K562 (cell line): Measurements from ENCODE around the gene CCNDBP1. TPM values are rescaled to one million over a fixed set of nuclear protein-coding genes. Genes with fewer than 3 reads are reported as not detected.
A peak's percentile ranks its signal among the peaks of the same experiment; 100 is the strongest.

Source experiments
- CHAMP1 ChIP-seq: fragments of 450-650 bp; IDR thresholded peaks from 2 replicates; pipeline ENCODE4 v1.6.1; 2016; ENCODE audit warnings: mild to moderate bottlenecking
- CHD1 ChIP-seq: fragments of 200-600 bp; sonication (generic); IDR thresholded peaks from one replicate; pipeline ENCODE4 v1.6.1; 2012; ENCODE audit warnings: mild to moderate bottlenecking, moderate library complexity, low read length, inconsistent platforms
- ETV1 ChIP-seq: fragments of 450-650 bp; conservative IDR thresholded peaks from 2 replicates; pipeline ENCODE4 v1.6.1; 2016; ENCODE audit warnings: missing genetic modification characterization, control low read depth, low read depth, missing compliant biosample characterization
- HNRNPH1 ChIP-seq: fragments of 200-400 bp; formaldehyde crosslinking; optimal IDR thresholded peaks from 2 replicates; pipeline ENCODE3; 2017; ENCODE audit warnings: low read depth, mild to moderate bottlenecking, low read length, moderate library complexity
- JUNB ChIP-seq: fragments of 450-650 bp; formaldehyde crosslinking; conservative IDR thresholded peaks from 2 replicates; pipeline ENCODE4 v1.4.0; 2020; ENCODE audit warnings: mild to moderate bottlenecking
- KLF1 ChIP-seq: fragments of 450-650 bp; IDR thresholded peaks from 2 replicates; pipeline ENCODE4 v1.6.1; 2016; ENCODE audit warnings: missing genetic modification characterization, missing compliant biosample characterization
- MAFK ChIP-seq: IDR thresholded peaks from 2 replicates; pipeline ENCODE4 v1.6.1; 2011; ENCODE audit warnings: low read length, improper control_type of control experiment
- MECOM ChIP-seq: fragments of 250-450 bp; sonication (Bioruptor Pico); IDR thresholded peaks from 2 replicates; pipeline ENCODE4 v1.8.0; 2022; ENCODE audit warnings: inconsistent platforms
- PML ChIP-seq: IDR thresholded peaks from 2 replicates; pipeline ENCODE4 v1.6.1; 2012; ENCODE audit warnings: low read length, inconsistent platforms
- RBM14 ChIP-seq: fragments of 200-400 bp; formaldehyde crosslinking; IDR thresholded peaks from 2 replicates; pipeline ENCODE4 v1.6.1; 2018; ENCODE audit warnings: low read depth, mild to moderate bottlenecking, low read length, moderate library complexity, borderline replicate concordance; ENCODE audit not compliant: insufficient read depth
- SNRNP70 ChIP-seq: fragments of 200-400 bp; formaldehyde crosslinking; optimal IDR thresholded peaks from 2 replicates; pipeline ENCODE3; 2017; ENCODE audit warnings: low read depth, low read length
- SPI1 ChIP-seq: IDR thresholded peaks from 2 replicates; pipeline ENCODE4 v1.6.1; 2011; ENCODE audit warnings: low read depth, low read length, control low read depth, borderline replicate concordance
- SRSF3 ChIP-seq: fragments of 200-400 bp; formaldehyde crosslinking; IDR thresholded peaks from 2 replicates; pipeline ENCODE4 v1.6.1; 2016; ENCODE audit warnings: mild to moderate bottlenecking, low read length, moderate library complexity; ENCODE audit not compliant: insufficient read depth
- ZFP36 ChIP-seq: fragments of 150-350 bp; IDR thresholded peaks from 2 replicates; pipeline ENCODE4 v1.6.1; 2018; ENCODE audit warnings: low read length, low read depth; ENCODE audit not compliant: partially characterized antibody
- ZFX ChIP-seq: sonication (generic); formaldehyde crosslinking; IDR thresholded peaks from 2 replicates; pipeline ENCODE4 v1.8.0; 2022; ENCODE audit warnings: mild to moderate bottlenecking, missing genetic modification reagents, moderate library complexity
- ZNF395 ChIP-seq: fragments of 200-800 bp; sonication (Bioruptor generic); IDR thresholded peaks from 2 replicates; pipeline ENCODE4 v1.6.1; 2017; ENCODE audit warnings: missing genetic modification characterization, missing compliant biosample characterization
- ZNF639 ChIP-seq, 2 experiments: fragments of 200-800 bp in 1 of 2; sonication (Bioruptor generic) in 1 of 2; sonication (generic) in 1 of 2; formaldehyde crosslinking in 1 of 2; IDR thresholded peaks in 1 of 2; conservative IDR thresholded peaks in 1 of 2; 2 replicates each; pipeline versions ENCODE4 v1.5.0 to v1.6.1; 2016 to 2020; ENCODE audit warnings: missing compliant biosample characterization in 1 of 2, missing genetic modification characterization in 1 of 2, missing genetic modification reagents in 1 of 2
- ZNF740 ChIP-seq, 3 experiments: fragments of 200-800 bp in 1 of 3; sonication (Bioruptor generic) in 1 of 3; sonication (generic) in 1 of 3; formaldehyde crosslinking in 1 of 3; IDR thresholded peaks; 2 replicates each; pipeline versions ENCODE4 v1.6.1 to v1.8.0; 2016 to 2022; ENCODE audit warnings: mild to moderate bottlenecking in 2 of 3, missing compliant biosample characterization in 2 of 3, missing genetic modification characterization in 2 of 3, missing genetic modification reagents in 1 of 3
- polyA plus RNA-seq, 8 experiments: library from polyadenylated mRNA; depleted of rRNA in 4 of 8; stranded (reverse) in 5 of 8; unstranded in 3 of 8; fragments of >200 nt; fragmentation: Nextera tagmentation in 2 of 8; fragmentation: Illumina TruSeq in 1 of 8; extraction: Ambion mirVana in 2 of 8; extraction: Trizol in 1 of 8; gene quantifications; 2 replicates each; pipeline versions ENCODE4 v1.2.1 to v1.2.3, GENCODE V29; 2011 to 2014; ENCODE audit warnings: inconsistent platforms in 1 of 8, missing spikeins in 1 of 8
- total RNA-seq, 7 experiments: library from RNA; depleted of rRNA in 6 of 7; stranded (reverse); fragments of >200 nt in 6 of 7; fragmentation: Illumina TruSeq in 2 of 7; extraction: Trizol in 2 of 7; gene quantifications; 2 replicates each; pipeline versions ENCODE4 v1.2.1 to v1.2.3, GENCODE V29; 2011 to 2021; ENCODE audit warnings: low replicate concordance in 1 of 7
- TF ChIP-seq, protein P1 (sequence below): fragments of 450-650 bp; IDR thresholded peaks from 2 replicates; pipeline ENCODE4 v1.7.1; 2018; ENCODE audit warnings: mild to moderate bottlenecking, low read depth; ENCODE audit not compliant: partially characterized antibody

The CCNDBP1 gene
- total and polyA plus RNA-seq, 9 of the 15 experiments (the other 6 are each of a cell fraction or from before 2014, with no cell fraction given): 37.0 to 111 (median 55.5) TPM

DNA sequence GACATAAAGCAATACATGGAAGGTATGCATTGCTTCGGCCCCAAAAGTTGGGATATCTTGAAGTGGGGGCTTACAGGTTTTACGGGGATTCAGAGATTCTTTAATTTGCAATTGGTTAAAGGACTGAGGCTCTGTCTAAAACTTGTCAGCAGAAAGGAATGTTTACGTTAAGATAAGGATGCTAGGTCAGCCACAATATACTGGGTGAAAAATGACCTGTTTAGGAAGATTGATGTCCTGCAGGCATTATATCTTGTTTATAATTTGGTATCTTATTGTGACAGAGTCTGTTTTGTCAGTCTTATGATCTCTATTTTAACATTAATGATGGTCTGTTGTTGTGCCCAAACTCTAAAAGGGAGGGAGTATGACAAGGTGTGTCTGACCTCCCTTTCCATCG lies 15.3 kb upstream of the CCNDBP1 start (continued):
- no peak for TF ChIP-seq ZNF395 (CRISPR knock-in tag)
- TF ChIP-seq PML: no peak
- no peak for TF ChIP-seq JUNB
- TF ChIP-seq CHD1: no peak
- TF ChIP-seq, protein P1, sequence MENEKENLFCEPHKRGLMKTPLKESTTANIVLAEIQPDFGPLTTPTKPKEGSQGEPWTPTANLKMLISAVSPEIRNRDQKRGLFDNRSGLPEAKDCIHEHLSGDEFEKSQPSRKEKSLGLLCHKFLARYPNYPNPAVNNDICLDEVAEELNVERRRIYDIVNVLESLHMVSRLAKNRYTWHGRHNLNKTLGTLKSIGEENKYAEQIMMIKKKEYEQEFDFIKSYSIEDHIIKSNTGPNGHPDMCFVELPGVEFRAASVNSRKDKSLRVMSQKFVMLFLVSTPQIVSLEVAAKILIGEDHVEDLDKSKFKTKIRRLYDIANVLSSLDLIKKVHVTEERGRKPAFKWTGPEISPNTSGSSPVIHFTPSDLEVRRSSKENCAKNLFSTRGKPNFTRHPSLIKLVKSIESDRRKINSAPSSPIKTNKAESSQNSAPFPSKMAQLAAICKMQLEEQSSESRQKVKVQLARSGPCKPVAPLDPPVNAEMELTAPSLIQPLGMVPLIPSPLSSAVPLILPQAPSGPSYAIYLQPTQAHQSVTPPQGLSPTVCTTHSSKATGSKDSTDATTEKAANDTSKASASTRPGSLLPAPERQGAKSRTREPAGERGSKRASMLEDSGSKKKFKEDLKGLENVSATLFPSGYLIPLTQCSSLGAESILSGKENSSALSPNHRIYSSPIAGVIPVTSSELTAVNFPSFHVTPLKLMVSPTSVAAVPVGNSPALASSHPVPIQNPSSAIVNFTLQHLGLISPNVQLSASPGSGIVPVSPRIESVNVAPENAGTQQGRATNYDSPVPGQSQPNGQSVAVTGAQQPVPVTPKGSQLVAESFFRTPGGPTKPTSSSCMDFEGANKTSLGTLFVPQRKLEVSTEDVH: no peak
- no peak for TF ChIP-seq CHAMP1
- TF ChIP-seq RBM14: no peak
- no peak for TF ChIP-seq SRSF3
- TF ChIP-seq KLF1 (tag): no peak
- no peak for TF ChIP-seq MECOM
- TF ChIP-seq ZFP36: no peak
- TF ChIP-seq MAFK: no peak
- TF ChIP-seq SNRNP70: no peak
- TF ChIP-seq HNRNPH1: no peak
- TF ChIP-seq SPI1: no peak
- TF ChIP-seq ZNF740 (CRISPR knock-in tag; IDR thresholded peaks at IDR 0.05): no peak
- no peak for TF ChIP-seq ZNF740 (tag; IDR thresholded peaks at IDR 0.05)
- peak; percentile 29 for TF ChIP-seq ZFX (CRISPR knock-in tag)
- TF ChIP-seq ETV1 (tag): no peak
- TF ChIP-seq ZNF639 (CRISPR knock-in tag; conservative IDR thresholded peaks at IDR 0.05 in 1 of 2, IDR thresholded peaks at IDR 0.05 in 1 of 2): no peak
